SK-N-DZ (cell line): Measurements from ENCODE around the gene PRICKLE2.

Experiments
- DNase-seq: peaks from one replicate; pipeline ENCODE4 v3.0.0-alpha.2; 2015; ENCODE audit warnings: low spot score

The PRICKLE2 gene

GRCh38 chr3:64133987-64134386, 91.3 kb downstream of the PRICKLE2 start:
- no peak for DNase-seq

- DNase-seq, result peak; percentile 91
Measured at GRCh38 chr3:64133272-64133671, 92.0 kb downstream of the PRICKLE2 start.

GRCh38 chr3:64131725-64132469, 93.4 kb downstream of the PRICKLE2 start:
- DNase-seq, result no peak

GRCh38 chr3:64130436-64130835, 94.8 kb downstream of the PRICKLE2 start:
- DNase-seq, result no peak

- DNase-seq, result no peak
Measured at GRCh38 chr3:64129581-64129980, 95.7 kb downstream of the PRICKLE2 start.

GRCh38 chr3:64129106-64129505, 96.2 kb downstream of the PRICKLE2 start:
- DNase-seq, result no peak

- no peak for DNase-seq
Measured at GRCh38 chr3:64125561-64125960, 99.7 kb downstream of the PRICKLE2 start.

- no peak for DNase-seq
Measured at GRCh38 chr3:64123931-64124330, 101.3 kb downstream of the PRICKLE2 start.

- DNase-seq, result no peak
Measured at GRCh38 chr3:64122476-64122875, 102.8 kb downstream of the PRICKLE2 start.

GRCh38 chr3:64121750-64122311, 103.4 kb downstream of the PRICKLE2 start:
- no peak for DNase-seq

- DNase-seq, result no peak
Measured at GRCh38 chr3:64120876-64121275, 104.4 kb downstream of the PRICKLE2 start.

GRCh38 chr3:64117483-64117882, 107.8 kb downstream of the PRICKLE2 start:
- no peak for DNase-seq

GRCh38 chr3:64114651-64115050, 110.6 kb downstream of the PRICKLE2 start:
- no peak for DNase-seq

GRCh38 chr3:64111872-64112271, 113.4 kb downstream of the PRICKLE2 start:
- no peak for DNase-seq

GRCh38 chr3:64111083-64111482, 114.2 kb downstream of the PRICKLE2 start:
- DNase-seq, result no peak

GRCh38 chr3:64110071-64110470, 115.2 kb downstream of the PRICKLE2 start:
- no peak for DNase-seq

- no peak for DNase-seq
Measured at GRCh38 chr3:64109438-64109837, 115.8 kb downstream of the PRICKLE2 start.

GRCh38 chr3:64108784-64109317, 116.4 kb downstream of the PRICKLE2 start:
- no peak for DNase-seq

GRCh38 chr3:64108231-64108630, 117.0 kb downstream of the PRICKLE2 start:
- DNase-seq, result peak; percentile 60

- DNase-seq, result no peak
Measured at GRCh38 chr3:64107190-64107589, 118.1 kb downstream of the PRICKLE2 start.

GRCh38 chr3:64105816-64106215, 119.5 kb downstream of the PRICKLE2 start:
- no peak for DNase-seq

- no peak for DNase-seq
Measured at GRCh38 chr3:64104691-64105111, 120.6 kb downstream of the PRICKLE2 start.

- peak; percentile 31 for DNase-seq
Measured at GRCh38 chr3:64104006-64104405, 121.3 kb downstream of the PRICKLE2 start.
